H1 (cell line): ENCODE measurements around the gene PRUNE1. TPM values are rescaled to one million over a fixed set of nuclear protein-coding genes. Genes with fewer than 3 reads are reported as not detected.

Experiments
- CTCF ChIA-PET: fragments of 300-600 bp; sonication (Branson Sonifier 250); formaldehyde crosslinking; loops from one replicate; lab custom pipeline; 2021; ENCODE audit not compliant: partially characterized antibody; lab: Charles Lee
- POLR2A ChIA-PET: fragments of 300-600 bp; sonication (Branson Sonifier 250); formaldehyde crosslinking; loops from one replicate; lab custom pipeline; 2021; ENCODE audit warnings: inconsistent platforms; ENCODE audit not compliant: partially characterized antibody; lab: Charles Lee
- DNase-seq, 2 experiments: peaks; one replicate each; pipeline versions ENCODE4 v3.0.0 to v3.0.0-alpha.2; 2010 to 2022; ENCODE audit warnings: low spot score in 2 of 2, low read depth in 1 of 2, mixed read lengths in 1 of 2
- FAIRE-seq: peaks from 2 replicates; lab custom pipeline; 2011; peaks lifted over from hg19 to GRCh38; lab: Jason Lieb, UNC
- H2AFZ ChIP-seq: 2 replicates; pipeline ENCODE4 v1.8.1; 2012; ENCODE audit warnings: low read length, inconsistent platforms
- H2AK5ac ChIP-seq: 2 replicates; pipeline ENCODE4 v1.6.1; 2013; ENCODE audit warnings: low read depth, low read length
- H2BK120ac ChIP-seq: replicated peaks from 2 replicates; pipeline ENCODE3; 2013; ENCODE audit warnings: low read depth, low read length, inconsistent platforms
- H2BK12ac ChIP-seq: 2 replicates; pipeline ENCODE4 v1.6.1; 2013; ENCODE audit warnings: low read depth, low read length
- H2BK15ac ChIP-seq: 2 replicates; pipeline ENCODE4 v1.6.1; 2013; ENCODE audit warnings: low read length
- H2BK20ac ChIP-seq: 2 replicates; pipeline ENCODE4 v1.6.1; 2013; ENCODE audit warnings: low read length
- H2BK5ac ChIP-seq: 2 replicates; pipeline ENCODE4 v1.6.1; 2013; ENCODE audit warnings: low read depth, low read length
- H3K14ac ChIP-seq: 2 replicates; pipeline ENCODE4 v1.6.1; 2013; ENCODE audit warnings: inconsistent platforms; ENCODE audit not compliant: insufficient read length
- H3K18ac ChIP-seq: 2 replicates; pipeline ENCODE4 v1.6.1; 2013; ENCODE audit warnings: low read length; ENCODE audit errors: extremely low read depth
- H3K23ac ChIP-seq: 2 replicates; pipeline ENCODE4 v1.6.1; 2013; ENCODE audit warnings: inconsistent platforms; ENCODE audit not compliant: insufficient read length
- H3K23me2 ChIP-seq: 2 replicates; pipeline ENCODE4 v1.6.1; 2013; ENCODE audit warnings: low read depth, low read length
- H3K27ac ChIP-seq: 2 replicates; pipeline ENCODE4 v1.6.1; 2011; ENCODE audit warnings: low read depth, low read length, inconsistent platforms
- H3K27me3 ChIP-seq, 4 experiments: replicated peaks in 1 of 4; 1 replicate in 1 of 4; 2 replicates in 3 of 4; pipeline versions ENCODE4 v1.6.1 to v1.8.1; 2011 to 2013; ENCODE audit warnings: low read length in 3 of 4, mild to moderate bottlenecking in 3 of 4, inconsistent platforms in 2 of 4, mixed read lengths in 2 of 4, moderate library complexity in 1 of 4; ENCODE audit not compliant: control insufficient read depth in 3 of 4, insufficient read depth in 3 of 4; ENCODE audit errors: extremely low read depth in 1 of 4
- H3K36me3 ChIP-seq, 4 experiments: 2 replicates each; pipeline versions ENCODE4 v1.6.1 to v1.8.1; 2011 to 2013; ENCODE audit warnings: mild to moderate bottlenecking in 4 of 4, low read length in 3 of 4, moderate library complexity in 2 of 4, control low read depth in 1 of 4, inconsistent platforms in 1 of 4; ENCODE audit not compliant: insufficient read depth in 4 of 4, control insufficient read depth in 2 of 4
- H3K4ac ChIP-seq: replicated peaks from 2 replicates; pipeline ENCODE3; 2013; ENCODE audit warnings: low read length, low read depth, mixed read lengths, inconsistent platforms; ENCODE audit not compliant: insufficient read length
- H3K4me1 ChIP-seq, 4 experiments: replicated peaks in 1 of 4; 1 replicate in 1 of 4; 2 replicates in 3 of 4; pipeline versions ENCODE4 v1.6.1 to v1.8.1; 2011 to 2013; ENCODE audit warnings: low read length in 3 of 4, inconsistent platforms in 2 of 4, mixed read lengths in 1 of 4; ENCODE audit not compliant: insufficient read depth in 4 of 4, control insufficient read depth in 3 of 4
- H3K4me2 ChIP-seq, 2 experiments: 2 replicates each; pipeline versions ENCODE4 v1.6.1 to v1.8.1; 2011 to 2013; ENCODE audit warnings: low read depth in 2 of 2, low read length in 2 of 2, control low read depth in 1 of 2, inconsistent platforms in 1 of 2, mild to moderate bottlenecking in 1 of 2; ENCODE audit not compliant: insufficient read depth in 1 of 2
- H3K4me3 ChIP-seq, 4 experiments: fragments of 200-600, 300-600 bp in 1 of 4; sonication (generic), shearing (Covaris generic), sonication (Bioruptor Twin) in 1 of 4; 2 replicates each; pipeline versions ENCODE4 v1.5.1 to v1.8.1; 2011 to 2016; ENCODE audit warnings: low read length in 4 of 4, low read depth in 3 of 4, control low read depth in 2 of 4, inconsistent platforms in 2 of 4, mild to moderate bottlenecking in 2 of 4, mixed read lengths in 1 of 4, moderate library complexity in 1 of 4; ENCODE audit not compliant: insufficient read depth in 2 of 4; ENCODE audit errors: extremely low read depth in 1 of 4
- H3K56ac ChIP-seq: replicated peaks from 2 replicates; pipeline ENCODE3; 2013; ENCODE audit warnings: low read depth, mild to moderate bottlenecking, mixed read lengths, low read length, inconsistent platforms; ENCODE audit not compliant: insufficient read length
- H3K79me1 ChIP-seq: 2 replicates; pipeline ENCODE4 v1.6.1; 2013; ENCODE audit warnings: low read depth, low read length, control low read depth
- H3K79me2 ChIP-seq, 2 experiments: 2 replicates each; pipeline versions ENCODE4 v1.6.1 to v1.8.1; 2012 to 2013; ENCODE audit warnings: low read length in 2 of 2, mild to moderate bottlenecking in 2 of 2, inconsistent platforms in 1 of 2; ENCODE audit not compliant: insufficient read depth in 2 of 2, control insufficient read depth in 1 of 2
- H3K9ac ChIP-seq, 4 experiments: replicated peaks in 1 of 4; 1 replicate in 1 of 4; 2 replicates in 3 of 4; pipeline versions ENCODE4 v1.6.1 to v1.8.1; 2011 to 2013; ENCODE audit warnings: low read depth in 3 of 4, low read length in 3 of 4, control low read depth in 2 of 4, mild to moderate bottlenecking in 2 of 4, moderate library complexity in 2 of 4, inconsistent platforms in 1 of 4; ENCODE audit errors: extremely low read depth in 1 of 4
- H3K9me3 ChIP-seq, 2 experiments: 2 replicates each; pipeline versions ENCODE4 v1.6.1 to v1.8.1; 2012 to 2013; ENCODE audit warnings: mild to moderate bottlenecking in 2 of 2, moderate library complexity in 2 of 2, control low read depth in 1 of 2, inconsistent platforms in 1 of 2, low read depth in 1 of 2, low read length in 1 of 2, mixed read lengths in 1 of 2; ENCODE audit not compliant: insufficient read depth in 2 of 2
- H4K20me1 ChIP-seq, 2 experiments: replicated peaks in 1 of 2; 2 replicates each; pipeline versions ENCODE3 to v1.8.1; 2011 to 2013; ENCODE audit warnings: inconsistent platforms in 2 of 2, low read length in 2 of 2, mild to moderate bottlenecking in 1 of 2; ENCODE audit not compliant: insufficient read depth in 2 of 2, control insufficient read depth in 1 of 2
- H4K5ac ChIP-seq: 2 replicates; pipeline ENCODE4 v1.6.1; 2013; ENCODE audit warnings: low read length, low read depth, mixed read lengths, inconsistent platforms; ENCODE audit not compliant: insufficient read length
- H4K8ac ChIP-seq: 2 replicates; pipeline ENCODE4 v1.8.0; 2013; ENCODE audit warnings: mild to moderate bottlenecking, moderate library complexity, low read length, inconsistent platforms; ENCODE audit not compliant: insufficient read depth; ENCODE audit errors: extremely low read depth
- H4K91ac ChIP-seq: replicated peaks from 2 replicates; pipeline ENCODE3; 2013; ENCODE audit warnings: low read length, mixed read lengths, inconsistent platforms; ENCODE audit not compliant: insufficient read length
- CREB1 ChIP-seq: IDR thresholded peaks from 2 replicates; pipeline ENCODE4 v1.6.1; 2012; ENCODE audit warnings: inconsistent platforms
- POLR2AphosphoS5 ChIP-seq: IDR thresholded peaks from 2 replicates; pipeline ENCODE4 v1.6.1; 2011; ENCODE audit warnings: low read depth, low read length
- WGBS, 2 experiments: shearing (Covaris generic) in 1 of 2; methylation state at CpG; one replicate each; pipeline versions ENCODE4 v1.1.6 to v1.1.7; 2013 to 2015; ENCODE audit warnings: low lambda C conversion rate in 2 of 2, mixed read lengths in 2 of 2, inconsistent platforms in 1 of 2, low coverage in 1 of 2, missing lambda C conversion rate in 1 of 2; ENCODE audit not compliant: insufficient replicate concordance in 2 of 2, insufficient coverage in 1 of 2, insufficient read length in 1 of 2; ENCODE audit errors: extremely low coverage in 1 of 2, missing lambda C conversion rate in 1 of 2; 5-methylcytosine and 5-hydroxymethylcytosine counted together
- polyA plus RNA-seq, 7 experiments: library from polyadenylated mRNA; depleted of rRNA in 3 of 7; stranded (reverse) in 5 of 7; unstranded in 2 of 7; fragments of >200 nt in 5 of 7; fragments of 200-250 nt in 2 of 7; gene quantifications; 1 replicate in 5 of 7; 2 replicates in 1 of 7; 4 replicates in 1 of 7; pipeline versions ENCODE4 v1.2.1 to v1.2.3, GENCODE V29; 2011 to 2013; ENCODE audit warnings: missing spikeins in 2 of 7, mixed read lengths in 2 of 7
- total RNA-seq: library from RNA; stranded (reverse); fragmentation: NEBNext Ultra II Directional; extraction: Animal tissue kit (Norgen Biotek cat#: 25700); gene quantifications from 2 replicates; pipeline ENCODE4 v1.2.1, GENCODE V29; 2021

PRUNE1 gene
- total and polyA plus RNA-seq, 2 of the 8 experiments (the other 6 are each of a cell fraction or from before 2014, with no cell fraction given): 32.8 to 54.2 TPM

GRCh38 chr1:150964164-150964489, 44.1 kb upstream of the PRUNE1 start:
- Histone ChIP-seq H2AFZ (no peak overlapping the region), H2BK15ac (no peak overlapping the region), H4K91ac (no peak overlapping the region), H4K20me1 (peaks cover 5 to 7% of the 10 kb centered on the region in 2 experiments), H3K36me3 (peaks cover 37 to 94% (median 83%) of the 10 kb centered on the region in 4 experiments), H3K27ac (no peak overlapping the region; the same call in 1 of the 2 replicates), H3K18ac (no peak overlapping the region), H3K4ac (no peak overlapping the region), H3K9me3 (no peaks in the 10 kb centered on the region; a peak in 1 of 4 replicates), H2BK5ac (no peak overlapping the region), H3K14ac (no peak overlapping the region), H3K9ac (no peak overlapping the region), H3K79me1 (peaks cover 4% of the 10 kb centered on the region; the same call in 1 of the 2 replicates), H2AK5ac (no peak overlapping the region), H2BK12ac (0 out of 2 replicates have a peak overlapping the region, but pooled peaks have one; percentile 3), H2BK20ac (no peak overlapping the region), H3K23ac (no peak overlapping the region), H3K23me2 (no peaks in the 10 kb centered on the region), H3K4me2 (no peak overlapping the region), H3K4me1 (peaks cover 0 to 4% (median 2%) of the 10 kb centered on the region in 4 experiments; a peak in 1 of 7 replicates), H3K79me2 (peaks cover 0 to 8% of the 10 kb centered on the region in 2 experiments; a peak in 1 of 4 replicates), H4K5ac (no peak overlapping the region), H2BK120ac (no peak overlapping the region), H3K4me3 (no peak overlapping the region), H4K8ac (no peak overlapping the region), H3K56ac (no peak overlapping the region), H3K27me3 (no peaks in the 10 kb centered on the region)
- POLR2A ChIA-PET: interaction anchor here (0.7 to 10.1 kb wide), 7 partner anchors 11 to 42 kb away, joined by 3 to 126 read pairs (median 6); partner anchors contain the start of genes ANXA9, CERS2 and MINDY1
- TF ChIP-seq POLR2AphosphoS5: peak; percentile 66; the same call in 1 of the 2 replicates
- TF ChIP-seq CREB1: no peak
- FAIRE-seq (no peak), DNase-seq (no peak)
- CTCF ChIA-PET: interaction anchor here (1.1 to 4.9 kb wide), 3 partner anchors 15 to 42 kb away, joined by 5 to 27 read pairs (median 6); partner anchors contain the start of gene MINDY1
- 93% methylated on average over 5 of the region's 5 CpGs; no CpG with 5 or more reads in 1 of the 2 experiments for WGBS, 2 experiments
